ENCODE results near the gene RNF183.
"Not testable (repeated sequence)": the region's sequence is repeated elsewhere in the genome, so short reads cannot be mapped to it uniquely, and the experiment has no call there.

The RNF183 gene

GRCh38 chr9:113316030-113316429 is 12.9 kb upstream of the RNF183 start:
- no peak for DNase-seq (ENCODE audit: low read depth)

- DNase-seq (ENCODE audit: low read depth) = no peak
Observed at GRCh38 chr9:113315231-113315630, 12.1 kb upstream of the RNF183 start.

GRCh38 chr9:113313261-113313660 is 10.1 kb upstream of the RNF183 start:
- no peak for DNase-seq (ENCODE audit: low read depth)

- no peak for DNase-seq (ENCODE audit: low read depth)
Observed at GRCh38 chr9:113311961-113312360, 8.8 kb upstream of the RNF183 start.

GRCh38 chr9:113310538-113310937 is 7.4 kb upstream of the RNF183 start:
- DNase-seq (ENCODE audit: low read depth) = no peak

- DNase-seq (ENCODE audit: low read depth) = no peak
Observed at GRCh38 chr9:113309204-113309813, 6.1 kb upstream of the RNF183 start.

- no peak for DNase-seq (ENCODE audit: low read depth)
Observed at GRCh38 chr9:113307396-113307975, 4.3 kb upstream of the RNF183 start.

GRCh38 chr9:113306566-113306965 is 3.4 kb upstream of the RNF183 start:
- no peak for DNase-seq (ENCODE audit: low read depth)

GRCh38 chr9:113301548-113301947 is 1.6 kb downstream of the RNF183 start:
- DNase-seq (ENCODE audit: low read depth) = no peak

- DNase-seq (ENCODE audit: low read depth) = no peak
Observed at GRCh38 chr9:113299800-113300292, 3.3 kb downstream of the RNF183 start.

- DNase-seq (ENCODE audit: low read depth) = no peak
Observed at GRCh38 chr9:113298924-113299770, 4.0 kb downstream of the RNF183 start.

- no peak for DNase-seq (ENCODE audit: low read depth)
Observed at GRCh38 chr9:113298311-113298710, 4.9 kb downstream of the RNF183 start.

- DNase-seq (ENCODE audit: low read depth) = no peak
Observed at GRCh38 chr9:113296796-113297558, 6.2 kb downstream of the RNF183 start.

GRCh38 chr9:113296247-113296646 is 6.9 kb downstream of the RNF183 start:
- not testable (repeated sequence) for DNase-seq (ENCODE audit: low read depth)

- DNase-seq (ENCODE audit: low read depth) = no peak
Observed at GRCh38 chr9:113293285-113293878, 9.8 kb downstream of the RNF183 start.

- DNase-seq (ENCODE audit: low read depth) = no peak
Observed at GRCh38 chr9:113290052-113290607, 13.0 kb downstream of the RNF183 start.

GRCh38 chr9:113289091-113289490 is 14.1 kb downstream of the RNF183 start:
- no peak for DNase-seq (ENCODE audit: low read depth)

- DNase-seq (ENCODE audit: low read depth) = no peak
Observed at GRCh38 chr9:113281356-113281755, 21.8 kb downstream of the RNF183 start.

GRCh38 chr9:113278840-113279239 is 24.3 kb downstream of the RNF183 start:
- no peak for DNase-seq (ENCODE audit: low read depth)

GRCh38 chr9:113275157-113276131 is 27.7 kb downstream of the RNF183 start, which contains the start of the genes CDC26 and PRPF4:
Gene CDC26, minus strand, starts transcription at chr9:113275572. Its CDS starts 3,065 bp downstream, at chr9:113272507.
Gene PRPF4, plus strand, starts transcription at chr9:113275658. Its CDS starts 86 bp downstream, at chr9:113275744.
- DNase-seq (ENCODE audit: low read depth) = peak; percentile 97
